ENCODE data around the gene PCDHGB5.
"Not testable (repeated sequence)": the region's sequence is repeated elsewhere in the genome, so short reads cannot be mapped to it uniquely, and the experiment has no call there.

Gene PCDHGB5

GRCh38 chr5:141375444-141376155 is 22.1 kb upstream of the PCDHGB5 start:
- not testable (repeated sequence) for DNase-seq (ENCODE audit: low read depth in 1 of 2, low spot score in 1 of 2)

DNA sequence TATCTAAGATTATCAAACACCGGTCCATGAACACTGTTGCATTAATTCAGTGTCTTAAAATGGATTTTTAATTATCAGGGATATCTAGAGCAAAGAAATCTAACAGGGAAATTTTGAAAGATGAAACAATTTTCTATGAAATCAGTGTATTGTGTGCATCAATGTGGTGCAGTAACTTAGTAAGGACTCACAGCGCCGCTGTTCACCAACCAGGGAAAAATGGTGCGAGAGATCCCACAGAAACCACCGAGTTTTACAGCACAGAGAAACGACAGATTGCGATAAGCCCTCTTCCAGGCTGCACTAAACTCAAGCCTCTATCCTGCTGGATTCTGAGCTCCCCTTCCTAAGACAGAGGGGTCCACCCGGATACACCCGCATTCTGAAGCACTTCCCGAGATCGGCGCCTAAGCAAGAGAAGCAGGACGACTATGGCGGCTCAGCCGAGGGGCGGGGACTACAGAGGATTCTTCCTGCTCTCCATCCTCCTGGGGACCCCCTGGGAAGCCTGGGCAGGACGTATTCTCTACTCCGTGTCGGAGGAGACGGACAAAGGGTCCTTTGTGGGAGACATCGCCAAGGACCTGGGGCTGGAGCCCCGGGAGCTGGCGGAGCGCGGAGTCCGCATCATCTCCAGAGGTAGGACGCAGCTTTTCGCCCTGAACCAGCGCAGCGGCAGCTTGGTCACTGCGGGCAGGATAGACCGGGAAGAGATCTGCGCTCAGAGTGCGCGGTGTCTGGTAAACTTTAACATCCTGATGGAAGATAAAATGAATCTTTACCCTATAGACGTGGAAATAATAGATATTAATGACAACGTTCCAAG is 15.1 kb upstream of the PCDHGB5 start, which contains the start of gene PCDHGA7:
Gene PCDHGA7, plus strand, starts transcription at position 274 of the 826 bp plus-strand sequence. Its CDS starts 158 bp downstream, at position 432.
- no peak for DNase-seq (ENCODE audit: low read depth in 1 of 2, low spot score in 1 of 2)

GRCh38 chr5:141383345-141383744 is 14.4 kb upstream of the PCDHGB5 start:
- no peak for DNase-seq (ENCODE audit: low read depth in 1 of 2, low spot score in 1 of 2)

- no peak for DNase-seq (ENCODE audit: low read depth in 1 of 2, low spot score in 1 of 2)
Measured at GRCh38 chr5:141384471-141385267, 13.1 kb upstream of the PCDHGB5 start.

- DNase-seq (ENCODE audit: low read depth in 1 of 2, low spot score in 1 of 2) = not testable (repeated sequence)
Measured at GRCh38 chr5:141387557-141388311, 10.0 kb upstream of the PCDHGB5 start, which contains the start of gene PCDHGB4. PCDHGB4 (plus strand) TSS chr5:141387698; CDS start chr5:141387885, 187 bp downstream.

GRCh38 chr5:141388661-141389060 is 9.1 kb upstream of the PCDHGB5 start:
- no peak for DNase-seq (ENCODE audit: low read depth in 1 of 2, low spot score in 1 of 2)

DNA sequence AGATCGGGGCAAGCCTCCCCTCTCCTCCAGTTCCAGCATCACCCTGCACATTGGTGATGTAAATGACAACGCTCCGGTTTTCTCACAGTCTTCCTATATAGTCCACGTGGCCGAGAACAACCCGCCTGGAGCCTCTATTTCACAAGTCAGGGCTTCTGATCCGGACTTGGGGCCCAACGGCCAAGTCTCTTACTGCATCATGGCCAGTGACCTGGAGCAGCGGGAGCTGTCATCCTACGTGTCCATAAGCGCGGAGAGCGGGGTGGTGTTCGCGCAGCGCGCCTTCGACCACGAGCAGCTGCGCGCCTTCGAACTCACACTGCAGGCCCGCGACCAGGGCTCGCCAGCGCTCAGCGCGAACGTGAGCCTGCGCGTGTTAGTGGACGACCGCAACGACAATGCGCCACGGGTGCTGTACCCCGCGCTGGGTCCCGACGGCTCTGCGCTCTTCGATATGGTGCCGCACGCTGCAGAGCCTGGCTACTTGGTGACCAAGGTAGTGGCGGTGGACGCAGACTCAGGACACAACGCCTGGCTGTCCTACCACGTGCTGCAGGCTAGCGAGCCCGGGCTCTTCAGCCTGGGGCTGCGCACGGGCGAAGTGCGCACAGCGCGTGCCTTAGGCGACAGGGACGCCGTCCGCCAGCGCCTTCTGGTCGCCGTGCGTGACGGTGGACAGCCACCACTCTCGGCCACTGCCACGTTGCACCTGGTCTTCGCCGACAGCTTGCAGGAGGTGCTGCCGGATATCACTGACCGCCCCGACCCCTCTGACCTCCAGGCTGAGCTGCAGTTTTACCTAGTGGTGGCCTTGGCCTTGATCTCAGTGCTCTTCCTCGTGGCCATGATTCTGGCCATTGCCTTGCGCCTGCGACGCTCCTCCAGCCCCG is 8.3 kb upstream of the PCDHGB5 start:
- DNase-seq (ENCODE audit: low read depth in 1 of 2, low spot score in 1 of 2) = no peak

- no peak for DNase-seq (ENCODE audit: low read depth in 1 of 2, low spot score in 1 of 2)
Measured at GRCh38 chr5:141392429-141393198, 5.1 kb upstream of the PCDHGB5 start, which contains the start of gene PCDHGA8. PCDHGA8 (plus strand) TSS chr5:141392633; CDS start chr5:141392814, 181 bp downstream.

- no peak for DNase-seq (ENCODE audit: low read depth in 1 of 2, low spot score in 1 of 2)
Measured at GRCh38 chr5:141393267-141393666, 4.5 kb upstream of the PCDHGB5 start.

DNA sequence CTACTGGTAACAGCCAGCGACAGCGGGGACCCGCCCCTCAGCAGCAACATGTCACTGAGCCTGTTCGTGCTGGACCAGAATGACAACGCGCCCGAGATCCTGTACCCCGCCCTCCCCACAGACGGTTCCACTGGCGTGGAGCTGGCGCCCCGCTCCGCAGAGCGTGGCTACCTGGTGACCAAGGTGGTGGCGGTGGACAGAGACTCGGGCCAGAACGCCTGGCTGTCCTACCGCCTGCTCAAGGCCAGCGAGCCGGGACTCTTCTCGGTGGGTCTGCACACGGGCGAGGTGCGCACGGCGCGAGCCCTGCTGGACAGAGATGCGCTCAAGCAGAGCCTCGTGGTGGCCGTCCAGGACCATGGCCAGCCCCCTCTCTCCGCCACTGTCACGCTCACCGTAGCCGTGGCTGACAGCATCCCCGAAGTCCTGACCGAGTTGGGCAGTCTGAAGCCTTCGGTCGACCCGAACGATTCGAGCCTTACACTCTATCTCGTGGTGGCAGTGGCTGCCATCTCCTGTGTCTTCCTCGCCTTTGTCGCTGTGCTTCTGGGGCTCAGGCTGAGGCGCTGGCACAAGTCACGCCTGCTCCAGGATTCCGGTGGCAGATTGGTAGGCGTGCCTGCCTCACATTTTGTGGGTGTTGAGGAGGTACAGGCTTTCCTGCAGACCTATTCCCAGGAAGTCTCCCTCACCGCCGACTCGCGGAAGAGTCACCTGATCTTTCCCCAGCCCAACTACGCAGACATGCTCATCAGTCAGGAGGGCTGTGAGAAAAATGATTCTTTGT is 3.2 kb upstream of the PCDHGB5 start:
- not testable (repeated sequence) for DNase-seq (ENCODE audit: low read depth in 1 of 2, low spot score in 1 of 2)

GRCh38 chr5:141398608-141399007 is 861 bp downstream of the PCDHGB5 start:
- no peak for DNase-seq (ENCODE audit: low read depth in 1 of 2, low spot score in 1 of 2)

DNA sequence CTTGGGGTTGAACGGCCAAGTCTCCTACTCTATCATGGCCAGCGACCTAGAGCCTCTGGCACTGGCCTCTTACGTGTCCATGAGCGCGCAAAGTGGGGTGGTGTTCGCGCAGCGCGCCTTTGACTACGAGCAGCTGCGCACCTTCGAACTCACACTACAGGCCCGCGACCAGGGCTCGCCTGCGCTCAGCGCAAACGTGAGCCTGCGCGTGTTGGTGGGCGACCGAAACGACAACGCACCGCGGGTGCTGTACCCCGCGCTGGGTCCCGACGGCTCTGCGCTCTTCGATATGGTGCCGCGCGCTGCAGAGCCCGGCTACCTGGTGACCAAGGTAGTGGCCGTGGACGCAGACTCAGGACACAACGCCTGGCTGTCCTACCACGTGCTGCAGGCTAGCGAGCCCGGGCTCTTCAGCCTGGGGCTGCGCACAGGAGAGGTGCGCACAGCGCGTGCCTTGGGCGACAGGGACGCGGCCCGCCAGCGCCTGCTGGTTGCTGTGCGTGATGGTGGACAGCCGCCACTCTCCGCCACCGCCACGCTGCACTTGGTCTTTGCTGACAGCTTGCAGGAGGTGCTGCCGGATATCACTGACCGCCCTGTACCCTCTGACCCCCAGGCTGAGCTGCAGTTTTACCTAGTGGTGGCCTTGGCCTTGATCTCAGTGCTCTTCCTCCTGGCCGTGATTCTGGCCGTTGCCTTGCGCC is 2.0 kb downstream of the PCDHGB5 start:
- no peak for DNase-seq (ENCODE audit: low read depth in 1 of 2, low spot score in 1 of 2)

- no peak for DNase-seq (ENCODE audit: low read depth in 1 of 2, low spot score in 1 of 2)
Measured at GRCh38 chr5:141402553-141403243, 5.0 kb downstream of the PCDHGB5 start, which contains the start of gene PCDHGA9. PCDHGA9 (plus strand) TSS chr5:141402778; CDS start chr5:141402953, 175 bp downstream.

DNA sequence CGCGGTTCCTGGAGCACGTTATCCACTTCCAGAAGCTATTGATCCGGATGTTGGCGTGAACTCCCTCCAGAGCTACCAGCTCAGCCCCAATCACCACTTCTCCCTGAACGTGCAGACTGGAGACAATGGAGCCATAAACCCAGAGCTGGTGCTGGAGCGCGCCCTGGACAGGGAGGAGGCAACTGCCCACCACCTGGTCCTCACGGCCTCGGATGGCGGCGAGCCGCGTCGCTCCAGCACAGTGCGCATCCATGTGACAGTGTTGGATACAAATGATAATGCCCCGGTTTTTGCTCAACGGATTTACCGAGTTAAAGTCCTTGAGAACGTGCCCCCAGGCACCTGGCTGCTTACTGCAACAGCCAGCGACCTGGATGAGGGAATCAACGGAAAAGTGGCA is 5.6 kb downstream of the PCDHGB5 start:
- DNase-seq (ENCODE audit: low read depth in 1 of 2, low spot score in 1 of 2) = no peak

- DNase-seq (ENCODE audit: low read depth in 1 of 2, low spot score in 1 of 2) = peak in 1 of 2 donors; percentile 24
Measured at GRCh38 chr5:141407790-141408505, 10.2 kb downstream of the PCDHGB5 start, which contains the start of gene PCDHGB6. PCDHGB6 (plus strand) TSS chr5:141408021; CDS start chr5:141408203, 182 bp downstream.
